HepG2 (cell line): ENCODE results near the gene EIF4H. TPM values are rescaled to one million over a fixed set of nuclear protein-coding genes. Genes with fewer than 3 reads are reported as not detected.

Experiments
- ATAC-seq: fragments of 200-7000 bp; cut with Tn5 transposase; 3 replicates; pipeline ENCODE4 v1.9.1; 2020; ENCODE audit warnings: mild to moderate bottlenecking, moderate library complexity
- BruUV-seq: library from RNA; stranded (reverse); fragments of 400-500 nt; replicated peaks from 2 replicates; lab custom pipeline; 2021; lab: Mats Ljungman, UMichigan
- CTCF ChIA-PET: fragments of 300-600 bp; formaldehyde crosslinking; extraction: SDS; loops from one replicate; lab custom pipeline; 2021; ENCODE audit warnings: low total read pairs, inconsistent platforms, low intra/inter-chr PET ratio; lab: Yijun Ruan, JAX
- POLR2A ChIA-PET: fragments of 350-600 bp; sonication (Branson Sonifier 250); formaldehyde crosslinking; loops from one replicate; lab custom pipeline; 2020; ENCODE audit warnings: antibody characterized with exemption, inconsistent platforms; lab: Yijun Ruan, JAX
- DNase-seq: peaks from one replicate; pipeline ENCODE4 v3.0.0-alpha.2; 2015; ENCODE audit warnings: low spot score
- FAIRE-seq: peaks from 3 replicates; lab custom pipeline; 2011; peaks lifted over from hg19 to GRCh38; lab: Jason Lieb, UNC
- H2AFZ ChIP-seq: one replicate; pipeline ENCODE4 v1.6.1; 2011; ENCODE audit warnings: low read length, inconsistent platforms
- H3K27ac ChIP-seq: fragments of 300-600 bp; 3 replicates; pipeline ENCODE4 v1.8.0; 2011; ENCODE audit warnings: mixed run types, mild to moderate bottlenecking, mixed read lengths, low read length, inconsistent platforms; ENCODE audit not compliant: insufficient read depth; ENCODE audit errors: extremely low read length
- H3K27me3 ChIP-seq, 2 experiments: fragments of 200-600 bp in 1 of 2; 2 replicates in 1 of 2; 3 replicates in 1 of 2; pipeline versions ENCODE4 v1.6.0 to v1.8.0; 2011; ENCODE audit warnings: low read length in 2 of 2, mild to moderate bottlenecking in 2 of 2, moderate library complexity in 2 of 2, inconsistent platforms in 1 of 2; ENCODE audit not compliant: insufficient read depth in 2 of 2, control insufficient read depth in 1 of 2
- H3K36me3 ChIP-seq, 2 experiments: fragments of 200-600 bp in 1 of 2; replicated peaks in 1 of 2; 2 replicates in 1 of 2; 3 replicates in 1 of 2; pipeline versions ENCODE4 v1.5.1 to v1.8.0; 2011; ENCODE audit warnings: low read length in 2 of 2, inconsistent platforms in 1 of 2; ENCODE audit not compliant: insufficient read depth in 2 of 2, control insufficient read depth in 1 of 2
- H3K4me1 ChIP-seq: 2 replicates; pipeline ENCODE4 v1.5.1; 2012; ENCODE audit warnings: low read length, inconsistent platforms; ENCODE audit not compliant: insufficient read depth
- H3K4me2 ChIP-seq: 2 replicates; pipeline ENCODE4 v1.6.0; 2011; ENCODE audit warnings: low read depth, low read length, inconsistent platforms
- H3K4me3 ChIP-seq, 3 experiments: fragments of 200-600 bp in 1 of 3; sonication (generic), shearing (Covaris generic) in 1 of 3; replicated peaks in 1 of 3; 2 replicates each; pipeline ENCODE4 v1.5.1; 2011 to 2016; ENCODE audit warnings: low read length in 3 of 3, inconsistent platforms in 2 of 3, low read depth in 2 of 3, mild to moderate bottlenecking in 2 of 3, control low read depth in 1 of 3, mixed read lengths in 1 of 3; ENCODE audit not compliant: insufficient read depth in 1 of 3
- H3K79me2 ChIP-seq: one replicate; pipeline ENCODE4 v1.6.1; 2011; ENCODE audit warnings: low read length, inconsistent platforms; ENCODE audit not compliant: insufficient read depth
- H3K9ac ChIP-seq: 2 replicates; pipeline ENCODE4 v1.6.0; 2011; ENCODE audit warnings: mild to moderate bottlenecking, low read depth, low read length, inconsistent platforms; ENCODE audit not compliant: insufficient read depth
- H3K9me3 ChIP-seq: 2 replicates; pipeline ENCODE4 v1.5.1; 2012; ENCODE audit warnings: mild to moderate bottlenecking, low read length
- H4K20me1 ChIP-seq: 2 replicates; pipeline ENCODE4 v1.6.0; 2011; ENCODE audit warnings: inconsistent platforms, mild to moderate bottlenecking, low read length, moderate library complexity; ENCODE audit not compliant: insufficient read depth
- CHD2 ChIP-seq: IDR thresholded peaks from 2 replicates; pipeline ENCODE4 v1.6.1; 2011; ENCODE audit warnings: low read depth, low read length, improper control_type of control experiment
- ELF4 ChIP-seq: sonication (generic); formaldehyde crosslinking; IDR thresholded peaks from 2 replicates; pipeline ENCODE4 v1.5.0; 2020; ENCODE audit warnings: missing genetic modification reagents, mild to moderate bottlenecking, moderate library complexity, borderline replicate concordance
- FOXA3 ChIP-seq: IDR thresholded peaks from 2 replicates; pipeline ENCODE4 v1.6.1; 2016; ENCODE audit warnings: missing genetic modification reagents, missing compliant biosample characterization
- HMGXB3 ChIP-seq: sonication (generic); formaldehyde crosslinking; IDR thresholded peaks from 2 replicates; pipeline ENCODE4 v1.4.0; 2020; ENCODE audit warnings: missing genetic modification reagents, borderline replicate concordance
- JUN ChIP-seq: sonication (generic); formaldehyde crosslinking; IDR thresholded peaks from 2 replicates; pipeline ENCODE4 v1.4.0; 2020; ENCODE audit warnings: mild to moderate bottlenecking, missing genetic modification reagents
- KDM5B ChIP-seq: sonication (generic); formaldehyde crosslinking; IDR thresholded peaks from 2 replicates; pipeline ENCODE4 v1.4.0; 2020; ENCODE audit warnings: missing genetic modification reagents, mild to moderate bottlenecking, borderline replicate concordance
- PRDM15 ChIP-seq: sonication (generic); formaldehyde crosslinking; IDR thresholded peaks from 2 replicates; pipeline ENCODE4 v1.4.0; 2020; ENCODE audit warnings: missing genetic modification reagents
- SP1 ChIP-seq, 2 experiments: fragments of 450-650 bp in 1 of 2; sonication (generic) in 1 of 2; formaldehyde crosslinking in 1 of 2; IDR thresholded peaks; 2 replicates each; pipeline versions ENCODE4 v1.4.0 to v1.6.1; 2016 to 2020; ENCODE audit warnings: missing genetic modification reagents in 1 of 2
- STAG1 ChIP-seq: sonication (generic); formaldehyde crosslinking; IDR thresholded peaks from 2 replicates; pipeline ENCODE4 v1.4.0; 2020; ENCODE audit warnings: missing genetic modification reagents
- ZNF44 ChIP-seq: sonication (generic); formaldehyde crosslinking; IDR thresholded peaks from 2 replicates; pipeline ENCODE4 v1.5.1; 2020; ENCODE audit warnings: mild to moderate bottlenecking, missing genetic modification reagents
- ZNF546 ChIP-seq: sonication (generic); formaldehyde crosslinking; conservative IDR thresholded peaks from 2 replicates; pipeline ENCODE4 v1.8.1; 2023; ENCODE audit warnings: mild to moderate bottlenecking, missing genetic modification reagents
- WGBS: methylation state at CpG from one replicate; pipeline ENCODE4 v1.1.6; 2017; ENCODE audit warnings: low lambda C conversion rate; 5-methylcytosine and 5-hydroxymethylcytosine counted together
- in situ Hi-C: cut with HindIII; loops from 2 replicates; pipeline ENCODE4 v1.10.0; 2017; ENCODE audit warnings: low pct_unique_long_range_greater_than_20kb; ENCODE audit not compliant: extremely low pct_ligation_motif_present
- intact Hi-C: fragments of 100-400 bp; cut with micrococcal nuclease; formaldehyde crosslinking; loops from one replicate; pipeline ENCODE4 v1.10.0; 2022; ENCODE audit not compliant: unreplicated experiment
- polyA plus RNA-seq, 8 experiments: library from polyadenylated mRNA; depleted of rRNA in 3 of 8; stranded (reverse) in 7 of 8; unstranded in 1 of 8; fragments of >200 nt; fragmentation: Illumina TruSeq in 4 of 8; extraction: Trizol in 4 of 8; gene quantifications; 2 replicates each; pipeline versions ENCODE4 v1.2.1 to v1.2.3, GENCODE V29; 2011 to 2016; ENCODE audit warnings: low read depth in 4 of 8, missing spikeins in 1 of 8, mixed read lengths in 1 of 8; ENCODE audit not compliant: insufficient read depth in 1 of 8
- total RNA-seq, 5 experiments: library from RNA; depleted of rRNA; stranded (reverse); fragments of >200 nt; fragmentation: Illumina TruSeq; extraction: Trizol; gene quantifications; 2 replicates each; pipeline ENCODE4 v1.2.3, GENCODE V29; 2016; ENCODE audit warnings: low read depth in 1 of 5
- TF ChIP-seq, protein P1 (sequence below): sonication (generic); formaldehyde crosslinking; IDR thresholded peaks from 2 replicates; pipeline ENCODE4 v1.4.0; 2020; ENCODE audit warnings: mild to moderate bottlenecking, missing genetic modification reagents
- TF ChIP-seq, protein P2 (sequence below): sonication (generic); formaldehyde crosslinking; IDR thresholded peaks from 2 replicates; pipeline ENCODE4 v1.8.1; 2022; ENCODE audit warnings: low read depth, mild to moderate bottlenecking, missing genetic modification reagents

EIF4H gene
- total and polyA plus RNA-seq, 2 of the 13 experiments (the other 11 are each of a cell fraction or from before 2014, with no cell fraction given) = 232 to 321 TPM

DNA sequence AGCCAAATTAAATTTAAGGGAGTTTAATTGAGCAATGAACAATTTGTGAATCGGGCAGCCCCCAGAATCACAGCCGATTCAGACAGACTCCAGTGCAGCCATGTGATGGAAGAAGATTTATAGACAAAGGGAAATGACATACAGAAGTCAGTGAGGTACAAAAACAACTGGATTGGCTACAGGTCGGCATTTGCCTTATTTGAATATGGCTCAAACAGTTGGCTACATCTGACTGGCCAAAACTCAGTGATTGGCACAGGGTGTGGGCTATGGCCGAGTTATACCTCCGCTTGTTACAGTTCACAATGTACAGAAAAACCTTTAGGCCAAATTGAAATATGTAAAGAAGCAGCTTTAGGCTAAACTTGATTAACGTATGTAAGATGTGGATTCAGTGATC is 30.8 kb upstream of the EIF4H start:
- no peak for FAIRE-seq
- Histone ChIP-seq H3K27me3 (no peaks in the 10 kb centered on the region), H3K9me3 (no peaks in the 10 kb centered on the region), H4K20me1 (no peaks in the 10 kb centered on the region), H3K36me3 (no peaks in the 10 kb centered on the region), H3K27ac (no peak overlapping the region), H3K4me3 (no peak overlapping the region; a peak in 1 of 6 replicates), H3K9ac (no peak overlapping the region), H3K4me1 (peaks cover 34% of the 10 kb centered on the region), H3K4me2 (peak overlapping the region; percentile 33; the same call in 1 of the 2 replicates), H2AFZ (no peak overlapping the region), H3K79me2 (no peaks in the 10 kb centered on the region)
- BruUV-seq = no TSS peak
- no peak for DNase-seq
- ChIA-PET CTCF (no interaction called here), POLR2A (no interaction called here)
- no peak for ATAC-seq
- intact Hi-C loops (no loop called here), in situ Hi-C loops (no loop called here)
- WGBS = 25% methylated on average over 6 of the region's 6 CpGs
- no peak for TF ChIP-seq PRDM15
- no peak for TF ChIP-seq ZNF546
- TF ChIP-seq, protein P1, sequence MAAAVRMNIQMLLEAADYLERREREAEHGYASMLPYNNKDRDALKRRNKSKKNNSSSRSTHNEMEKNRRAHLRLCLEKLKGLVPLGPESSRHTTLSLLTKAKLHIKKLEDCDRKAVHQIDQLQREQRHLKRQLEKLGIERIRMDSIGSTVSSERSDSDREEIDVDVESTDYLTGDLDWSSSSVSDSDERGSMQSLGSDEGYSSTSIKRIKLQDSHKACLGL (CRISPR knock-in tag) = no peak
- TF ChIP-seq STAG1 (CRISPR knock-in tag) = no peak
- no peak for TF ChIP-seq ZNF44 (CRISPR knock-in tag)
- TF ChIP-seq KDM5B (CRISPR knock-in tag) = no peak
- no peak for TF ChIP-seq HMGXB3
- TF ChIP-seq CHD2 = no peak
- TF ChIP-seq FOXA3 (CRISPR knock-in tag) = no peak
- TF ChIP-seq, protein P2, sequence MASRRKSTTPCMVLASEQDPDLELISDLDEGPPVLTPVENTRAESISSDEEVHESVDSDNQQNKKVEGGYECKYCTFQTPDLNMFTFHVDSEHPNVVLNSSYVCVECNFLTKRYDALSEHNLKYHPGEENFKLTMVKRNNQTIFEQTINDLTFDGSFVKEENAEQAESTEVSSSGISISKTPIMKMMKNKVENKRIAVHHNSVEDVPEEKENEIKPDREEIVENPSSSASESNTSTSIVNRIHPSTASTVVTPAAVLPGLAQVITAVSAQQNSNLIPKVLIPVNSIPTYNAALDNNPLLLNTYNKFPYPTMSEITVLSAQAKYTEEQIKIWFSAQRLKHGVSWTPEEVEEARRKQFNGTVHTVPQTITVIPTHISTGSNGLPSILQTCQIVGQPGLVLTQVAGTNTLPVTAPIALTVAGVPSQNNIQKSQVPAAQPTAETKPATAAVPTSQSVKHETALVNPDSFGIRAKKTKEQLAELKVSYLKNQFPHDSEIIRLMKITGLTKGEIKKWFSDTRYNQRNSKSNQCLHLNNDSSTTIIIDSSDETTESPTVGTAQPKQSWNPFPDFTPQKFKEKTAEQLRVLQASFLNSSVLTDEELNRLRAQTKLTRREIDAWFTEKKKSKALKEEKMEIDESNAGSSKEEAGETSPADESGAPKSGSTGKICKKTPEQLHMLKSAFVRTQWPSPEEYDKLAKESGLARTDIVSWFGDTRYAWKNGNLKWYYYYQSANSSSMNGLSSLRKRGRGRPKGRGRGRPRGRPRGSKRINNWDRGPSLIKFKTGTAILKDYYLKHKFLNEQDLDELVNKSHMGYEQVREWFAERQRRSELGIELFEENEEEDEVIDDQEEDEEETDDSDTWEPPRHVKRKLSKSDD = no peak
- TF ChIP-seq SP1 (IDR thresholded peaks at IDR 0.05) = no peak
- no peak for TF ChIP-seq SP1 (CRISPR knock-in tag; IDR thresholded peaks at IDR 0.05)
- TF ChIP-seq JUN (CRISPR knock-in tag) = no peak
- no peak for TF ChIP-seq ELF4
